GM19025 (cell line): ENCODE data around the gene C19orf12.

Experiments
- ATAC-seq: cut with Tn5 transposase; IDR thresholded peaks from one replicate; pipeline ENCODE4 v1.9.1; 2021; ENCODE audit warnings: mild to moderate bottlenecking, low read depth, moderate library complexity; ENCODE audit not compliant: unreplicated experiment

C19orf12 gene

DNA sequence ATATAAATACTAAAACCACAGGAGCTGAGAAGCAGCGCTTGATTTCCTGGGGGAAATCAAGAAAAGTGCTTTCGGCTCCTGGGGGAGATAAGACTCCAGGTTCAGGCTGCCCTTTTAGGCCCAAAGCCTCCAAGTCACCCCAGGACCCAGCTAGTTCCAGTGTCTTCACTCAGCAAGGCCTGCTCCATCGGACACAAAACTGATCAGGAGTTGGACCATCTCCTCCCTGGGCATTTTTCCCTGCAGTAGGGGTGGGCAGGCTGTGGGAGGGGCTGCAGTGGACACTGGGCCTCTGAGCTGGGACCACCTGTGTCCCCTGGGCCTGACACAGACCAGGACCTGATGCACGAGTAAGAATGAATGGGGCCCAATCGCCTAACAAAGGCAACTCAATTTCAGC, 15.2 kb downstream of the C19orf12 start:
- no peak for ATAC-seq

DNA sequence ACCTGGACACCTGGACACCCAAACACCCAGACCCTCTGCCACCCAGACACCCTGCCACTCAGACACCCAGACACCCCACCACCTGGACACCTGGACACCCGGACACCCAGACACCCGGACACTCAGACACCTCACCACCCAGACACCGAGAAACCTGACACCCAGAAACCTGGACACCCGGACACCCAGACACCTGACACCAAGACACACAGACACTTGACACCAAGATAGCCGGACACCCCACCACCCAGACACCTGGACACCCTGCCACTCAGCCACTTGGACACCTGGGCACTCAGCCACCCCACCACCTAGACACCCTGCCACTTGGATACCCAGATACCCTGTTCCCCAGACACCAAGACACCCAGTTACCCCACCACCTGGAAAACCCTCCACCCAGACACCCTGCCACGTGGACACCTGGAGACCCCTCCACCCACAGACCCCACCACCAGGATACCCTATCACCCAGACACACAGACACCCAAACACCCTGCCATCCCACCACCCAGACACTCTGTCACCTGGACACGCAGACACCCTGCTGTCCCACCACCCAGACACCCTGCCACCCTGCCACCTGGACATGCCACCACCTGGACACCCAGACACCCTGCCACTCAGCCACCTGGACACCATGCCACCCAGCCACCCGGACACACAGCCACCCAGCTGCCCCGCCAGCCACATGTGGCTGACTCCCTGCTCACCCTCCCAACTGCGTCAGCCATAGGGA, 17.4 kb downstream of the C19orf12 start:
- ATAC-seq = no peak

DNA sequence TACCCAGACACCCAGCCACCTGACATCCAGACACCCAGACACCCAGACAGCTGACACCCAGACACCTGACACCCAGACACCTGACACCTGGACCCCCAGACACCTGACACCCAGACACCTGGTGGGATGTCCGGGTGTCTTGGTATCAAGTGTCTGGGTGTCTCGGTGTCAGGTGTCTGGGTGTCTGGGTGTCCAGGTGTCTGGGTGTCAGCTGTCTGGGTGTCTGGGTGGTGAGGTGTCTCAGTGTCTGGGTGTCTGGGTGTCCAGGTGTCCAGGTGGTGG, 18.6 kb downstream of the C19orf12 start:
- no peak for ATAC-seq

DNA sequence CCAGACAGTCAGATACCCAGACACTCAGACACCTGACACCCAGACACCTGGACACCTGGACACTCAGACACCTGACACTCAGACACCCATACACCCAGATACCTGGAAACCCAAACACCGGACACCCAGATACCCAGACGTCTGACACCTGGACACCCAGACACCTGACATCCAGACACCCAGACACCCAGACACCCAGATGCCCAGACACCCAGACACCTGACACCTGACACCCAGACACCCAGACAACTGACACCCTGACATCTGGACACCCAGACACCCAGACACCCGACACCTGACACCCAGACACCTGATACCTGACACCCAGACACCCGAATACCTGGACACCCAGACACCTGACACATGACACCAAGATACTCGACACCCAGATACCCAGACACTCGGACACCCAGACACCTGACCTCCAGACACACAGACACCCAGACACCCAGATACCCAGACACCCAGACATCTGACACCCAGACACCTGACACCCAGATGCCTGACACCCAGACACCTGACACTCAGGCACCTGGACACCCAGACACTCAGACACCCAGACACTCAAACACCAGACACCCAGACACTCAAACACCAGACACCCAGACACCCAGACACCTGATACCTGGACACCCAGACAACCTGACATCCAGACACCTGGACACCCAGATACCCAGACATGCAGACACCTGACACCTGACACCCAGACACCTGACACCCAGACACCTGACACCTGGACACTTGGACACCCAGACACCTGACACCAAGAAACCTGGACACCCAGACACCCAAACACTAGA, 19.1 kb downstream of the C19orf12 start:
- no peak for ATAC-seq

DNA sequence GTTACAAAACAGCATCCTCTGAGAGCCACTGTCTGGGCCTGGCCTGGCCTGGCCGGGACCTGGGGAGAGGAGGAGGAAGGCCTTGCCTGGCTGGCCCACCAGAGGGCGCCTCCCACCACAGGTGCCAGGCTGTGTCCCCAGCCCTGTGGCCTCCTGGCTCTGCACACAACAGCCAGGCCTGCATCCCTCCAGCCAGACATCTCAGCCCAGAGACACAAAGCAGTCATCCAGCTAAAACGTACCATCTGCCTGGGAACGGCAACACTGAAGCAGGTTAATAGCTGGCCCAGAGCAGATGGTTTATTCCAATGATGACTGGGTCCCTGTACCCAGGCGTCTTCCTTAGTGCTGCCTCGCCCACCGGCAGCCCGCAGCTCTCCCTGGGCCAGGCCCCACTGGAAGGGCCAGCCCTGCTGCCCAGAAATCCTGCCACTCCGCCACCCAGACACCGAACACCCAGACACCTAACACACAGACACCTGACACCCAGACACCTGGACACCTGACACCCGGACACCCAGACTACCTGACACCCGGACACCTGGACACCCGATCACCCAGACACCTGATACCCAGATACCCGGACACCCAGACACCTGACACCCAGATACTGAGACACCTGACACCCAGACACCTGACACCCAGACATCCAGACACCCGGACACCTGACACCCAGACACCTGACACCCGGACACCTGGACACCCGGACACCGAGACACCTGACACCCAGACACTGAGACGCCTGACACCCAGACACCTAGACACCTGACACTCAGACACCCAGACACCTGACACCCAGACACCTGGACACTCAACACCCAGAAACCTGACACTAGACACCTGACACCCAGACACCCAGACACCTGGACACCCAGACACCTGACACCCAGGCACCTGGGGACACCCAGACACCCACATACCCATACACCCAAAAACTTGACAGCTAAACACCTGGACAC, 20.1 kb downstream of the C19orf12 start:
- ATAC-seq = peak; percentile 86

DNA sequence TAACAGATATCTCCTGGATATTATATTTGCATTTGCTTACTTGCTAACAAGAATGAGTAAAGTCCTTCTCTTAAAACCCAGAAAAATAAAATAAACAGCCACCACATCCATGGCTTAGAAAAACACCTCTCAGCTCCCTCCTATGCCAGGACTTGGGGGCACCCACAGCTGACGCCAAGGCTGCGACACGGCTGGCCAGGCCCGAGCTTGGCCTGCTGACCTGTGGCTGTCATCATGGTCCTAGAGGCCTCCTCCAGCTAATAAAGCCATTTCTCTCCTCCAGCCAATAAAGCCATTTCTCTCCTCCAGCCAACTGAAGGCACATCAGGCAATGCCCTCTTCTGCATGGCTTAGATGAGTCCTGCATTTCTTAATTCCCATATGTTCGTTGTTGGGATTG, 20.9 kb downstream of the C19orf12 start:
- ATAC-seq = no peak

DNA sequence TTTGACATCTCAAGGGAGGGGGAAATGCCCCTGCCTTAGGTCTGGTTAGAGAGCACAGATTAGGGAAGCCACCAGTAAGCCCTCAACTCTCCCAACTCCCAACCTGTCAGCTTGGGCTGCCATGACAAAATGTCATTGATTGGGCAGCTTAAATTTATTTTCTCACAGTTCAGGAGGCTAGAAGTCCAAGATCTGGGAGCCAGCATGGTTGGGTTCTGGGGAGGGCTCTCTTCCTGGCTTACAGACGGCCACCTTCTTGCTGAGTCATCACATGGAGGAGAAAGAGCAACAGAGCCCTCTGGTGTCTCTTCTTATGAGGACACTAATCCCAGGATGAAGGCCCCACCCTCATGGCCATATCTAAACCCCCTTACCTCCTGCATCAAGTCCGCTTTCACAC, 24.2 kb downstream of the C19orf12 start:
- no peak for ATAC-seq

DNA sequence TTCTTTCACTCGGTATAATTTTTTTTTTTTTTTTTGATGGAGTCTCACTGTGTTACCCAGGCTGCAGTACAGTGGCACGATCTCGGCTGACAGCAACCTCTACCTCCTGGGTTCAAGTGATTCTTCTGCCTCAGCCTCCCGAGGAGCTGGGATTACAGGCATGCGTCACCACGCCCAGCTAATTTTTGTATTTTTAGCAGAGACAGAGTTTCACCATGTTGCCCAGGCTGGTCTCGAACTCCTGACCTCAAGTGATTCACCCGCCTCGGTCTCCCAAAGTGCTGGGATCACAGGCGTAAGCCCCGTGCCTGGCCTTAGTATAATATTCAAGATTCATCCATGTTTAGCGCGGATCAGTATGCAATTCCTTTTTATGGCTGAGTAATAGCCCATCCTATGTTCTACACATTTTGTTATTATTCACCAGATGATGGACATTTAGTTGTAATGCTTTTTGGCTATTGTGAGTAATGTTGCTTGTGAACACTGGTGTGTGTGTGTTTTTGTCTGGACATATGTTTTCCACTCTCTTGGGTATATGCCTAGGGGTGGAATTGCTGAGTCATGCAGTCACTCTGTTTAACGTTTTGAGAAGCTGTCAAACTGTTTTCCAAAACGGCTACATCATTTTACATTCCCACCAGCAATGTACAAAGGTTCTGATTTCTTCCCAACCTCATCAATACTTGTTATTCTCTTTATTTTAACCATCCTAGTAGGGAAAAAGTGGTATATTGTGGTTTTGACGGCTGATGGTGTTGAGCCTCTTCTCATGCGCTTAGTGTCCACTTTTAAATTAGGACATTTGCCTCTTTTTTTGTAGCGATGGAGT, 26.9 kb downstream of the C19orf12 start:
- no peak for ATAC-seq

DNA sequence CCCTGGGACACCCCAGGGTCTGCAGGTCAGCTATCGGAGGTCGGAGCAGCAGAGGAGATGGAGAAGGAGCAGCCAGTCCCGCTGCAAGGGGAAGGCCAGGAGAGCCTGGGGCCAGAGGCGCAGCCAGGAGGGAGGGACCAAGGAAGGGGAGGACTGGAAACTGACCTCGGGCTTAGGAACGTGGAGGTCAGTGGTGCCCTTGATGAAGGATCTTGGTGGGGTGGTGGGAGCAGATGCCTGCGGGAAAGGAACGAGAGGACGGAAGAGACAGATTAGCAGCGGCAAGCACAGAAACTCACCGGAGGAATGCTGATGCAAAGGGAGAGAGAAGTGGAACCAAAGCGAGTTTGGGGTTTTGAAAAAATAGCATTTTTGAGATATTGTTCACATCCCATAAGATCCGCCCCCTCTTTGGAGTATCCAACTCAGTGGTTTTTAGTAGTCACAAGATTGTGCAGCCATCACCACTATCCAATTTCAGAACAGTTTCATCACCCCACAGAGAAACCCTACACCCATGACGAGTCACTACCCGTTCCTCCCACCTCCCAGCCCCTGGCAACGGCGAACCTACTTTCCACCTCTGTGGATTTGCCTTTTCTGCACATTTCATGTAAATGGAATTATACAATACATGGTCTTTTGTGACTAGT, 27.7 kb downstream of the C19orf12 start:
- ATAC-seq = no peak

DNA sequence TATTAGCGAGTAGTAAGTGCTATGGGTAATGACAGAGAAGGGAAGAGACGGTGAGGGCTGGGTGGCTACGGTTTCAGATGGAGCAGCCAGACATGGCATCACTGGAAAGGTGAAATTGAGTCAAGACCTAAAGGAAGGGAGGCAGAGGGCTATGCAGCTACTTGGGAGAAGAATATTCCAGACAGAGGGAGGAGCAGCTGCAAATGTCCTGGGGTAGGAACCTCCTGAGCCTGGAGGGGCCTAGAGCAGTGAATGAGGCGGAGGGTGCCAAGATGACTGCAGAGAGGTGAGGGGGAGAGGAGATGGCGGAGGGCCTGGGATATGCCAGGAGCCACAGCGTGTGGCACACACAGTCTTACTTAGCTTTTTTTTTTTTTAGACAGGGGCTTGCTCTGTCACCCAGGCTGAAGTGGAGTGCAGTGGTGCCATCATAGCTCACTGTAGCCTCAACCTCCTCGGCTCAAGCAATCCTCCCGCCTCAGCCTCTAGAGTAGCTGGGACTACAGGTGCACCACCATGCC, 28.7 kb downstream of the C19orf12 start:
- no peak for ATAC-seq

DNA sequence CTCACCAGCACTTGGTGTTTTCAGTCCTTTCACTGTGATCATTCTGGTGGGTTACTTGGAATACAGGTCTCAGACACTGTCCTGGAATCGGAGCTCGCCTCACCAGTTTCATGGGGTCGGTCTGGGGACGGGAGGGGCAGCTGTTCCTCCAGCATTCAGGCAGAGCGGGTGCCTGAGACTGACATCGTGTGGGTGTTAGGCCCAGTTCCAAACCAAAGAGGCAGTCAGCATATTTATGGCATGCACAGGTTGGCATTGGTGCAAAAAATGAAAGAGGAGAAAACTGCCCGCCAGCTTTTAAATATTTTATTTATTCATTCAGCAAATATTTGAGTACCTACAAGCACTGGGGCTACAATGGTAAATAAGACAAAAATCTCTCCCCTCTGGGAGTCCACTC, 29.7 kb downstream of the C19orf12 start:
- no peak for ATAC-seq

DNA sequence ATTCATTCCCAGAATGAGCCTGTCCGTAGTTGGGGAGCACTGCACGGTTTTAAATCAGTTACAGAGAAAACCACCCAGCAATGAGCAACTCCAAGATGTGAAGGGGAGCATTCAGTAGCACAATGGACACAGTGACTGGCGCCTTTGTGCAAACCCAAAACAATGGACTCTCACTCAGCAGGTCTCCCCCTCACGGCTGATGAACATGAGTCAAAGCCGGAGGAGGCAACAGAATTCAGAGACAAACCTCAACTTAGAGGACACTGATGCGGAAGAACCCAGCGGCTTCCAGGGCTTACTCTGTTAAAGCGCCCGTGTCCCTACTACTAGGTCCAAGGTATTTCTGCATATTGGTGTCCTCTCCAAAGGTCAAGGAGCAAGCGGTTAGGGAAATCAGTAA, 32.1 kb downstream of the C19orf12 start:
- no peak for ATAC-seq

DNA sequence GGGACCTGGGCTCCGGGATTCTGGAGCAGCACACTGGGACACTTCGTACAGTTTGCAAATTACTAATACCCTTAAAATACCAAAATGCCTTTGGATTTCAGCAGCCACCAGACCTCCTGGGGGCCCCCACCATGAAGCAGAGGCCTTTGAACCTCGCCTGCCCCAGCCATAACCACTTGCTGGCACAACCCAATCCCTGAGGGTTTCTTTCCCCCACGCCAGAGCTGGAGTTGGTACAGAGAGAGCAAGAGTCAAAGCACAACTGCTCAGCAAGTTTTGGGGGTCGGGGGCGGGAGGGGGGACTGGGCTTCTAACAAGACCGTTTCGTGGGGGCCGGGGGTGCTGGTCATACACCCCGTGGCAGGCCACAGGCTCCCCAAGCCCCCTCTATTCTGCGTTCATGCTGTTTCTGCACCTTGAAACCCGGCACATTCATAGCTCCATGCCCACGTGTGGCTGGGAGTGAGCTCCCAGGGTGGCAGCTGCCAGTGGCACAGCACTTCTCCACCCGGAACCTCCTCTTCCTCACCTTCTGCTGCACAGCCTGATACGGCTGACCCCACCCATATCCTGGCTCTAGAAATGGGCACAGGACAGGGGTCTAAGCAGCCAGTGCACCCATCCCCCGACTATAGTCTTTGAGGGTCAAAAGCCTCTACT, 32.7 kb downstream of the C19orf12 start:
- ATAC-seq = no peak

DNA sequence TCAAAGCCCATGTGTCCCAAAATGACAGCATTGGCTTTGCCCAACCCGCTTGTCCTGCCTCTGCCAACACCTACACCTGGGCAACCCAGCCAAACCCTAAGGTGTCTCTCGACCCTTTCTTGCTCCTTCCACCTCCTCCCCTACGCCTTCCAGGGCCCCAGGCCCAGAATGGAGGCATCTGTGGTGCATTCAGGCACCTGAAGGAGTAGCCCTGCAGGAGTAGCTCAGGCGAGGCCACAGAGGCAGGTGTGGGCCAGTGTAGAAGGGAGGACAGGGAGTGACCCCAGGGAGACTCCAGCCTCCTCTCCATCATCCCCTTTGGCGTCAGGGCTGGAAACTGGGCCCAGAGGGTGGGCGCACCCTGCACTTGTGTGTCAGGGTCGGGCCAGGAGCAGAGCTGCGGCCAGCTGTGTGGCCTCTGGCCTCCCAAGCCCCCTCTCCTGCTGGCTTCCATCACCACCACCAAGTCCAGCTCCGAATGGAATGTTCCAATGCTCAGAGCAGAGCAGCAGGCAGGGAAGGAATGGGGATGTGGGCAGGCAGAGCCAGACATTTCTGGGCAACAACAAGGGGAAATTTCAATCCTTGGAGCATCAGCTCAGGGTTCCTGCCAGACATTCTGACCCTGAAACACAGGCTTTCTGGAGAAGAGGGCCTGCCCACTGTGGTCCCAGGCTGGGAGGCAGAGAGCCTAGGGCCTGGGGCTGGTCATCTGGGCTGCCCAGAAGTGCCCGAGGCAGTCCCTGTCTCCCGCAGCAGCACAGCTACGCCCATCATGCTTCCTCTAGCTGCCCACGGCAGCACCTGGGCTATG, 33.4 kb downstream of the C19orf12 start:
- no peak for ATAC-seq

DNA sequence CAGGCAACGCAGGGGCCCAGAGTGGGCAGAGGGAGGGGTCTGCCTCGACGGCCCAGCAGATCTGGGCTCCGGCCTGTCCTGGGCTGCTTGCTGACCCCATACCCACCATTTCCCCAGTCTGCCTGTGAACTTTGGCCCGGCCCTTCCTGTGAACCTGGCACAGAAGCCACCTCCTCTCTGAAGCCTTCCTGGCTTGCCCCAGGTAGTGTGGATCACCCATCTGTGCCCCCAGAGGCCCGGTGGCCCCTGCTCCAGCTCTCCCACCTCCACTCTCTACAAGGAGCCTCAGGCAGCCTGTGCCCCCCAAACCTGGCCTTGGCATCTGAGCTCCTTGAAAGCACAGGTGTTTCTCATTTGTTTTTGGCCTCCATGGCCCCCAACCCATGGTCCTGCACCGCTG, 34.1 kb downstream of the C19orf12 start:
- ATAC-seq = no peak

DNA sequence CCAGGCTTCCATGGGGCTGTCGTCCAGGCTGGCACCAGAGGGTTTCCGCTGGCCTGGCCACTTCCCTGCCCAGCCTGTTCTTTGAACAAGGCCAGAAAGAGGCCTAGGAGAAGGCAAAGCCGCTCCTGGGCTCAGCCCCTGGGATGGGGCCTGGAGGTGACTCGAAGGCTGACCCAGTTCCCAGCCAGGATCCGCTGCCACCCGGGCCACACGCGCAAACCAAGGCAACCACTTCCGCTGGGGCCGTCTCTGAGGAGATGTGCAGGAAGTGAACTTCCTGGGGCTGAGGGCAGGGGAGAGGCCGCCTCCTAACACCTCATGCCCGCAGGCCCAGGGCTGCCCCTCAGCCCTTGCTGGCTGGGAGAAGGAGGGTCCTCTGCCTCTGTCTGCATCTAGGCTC, 34.6 kb downstream of the C19orf12 start:
- ATAC-seq = peak; percentile 80

DNA sequence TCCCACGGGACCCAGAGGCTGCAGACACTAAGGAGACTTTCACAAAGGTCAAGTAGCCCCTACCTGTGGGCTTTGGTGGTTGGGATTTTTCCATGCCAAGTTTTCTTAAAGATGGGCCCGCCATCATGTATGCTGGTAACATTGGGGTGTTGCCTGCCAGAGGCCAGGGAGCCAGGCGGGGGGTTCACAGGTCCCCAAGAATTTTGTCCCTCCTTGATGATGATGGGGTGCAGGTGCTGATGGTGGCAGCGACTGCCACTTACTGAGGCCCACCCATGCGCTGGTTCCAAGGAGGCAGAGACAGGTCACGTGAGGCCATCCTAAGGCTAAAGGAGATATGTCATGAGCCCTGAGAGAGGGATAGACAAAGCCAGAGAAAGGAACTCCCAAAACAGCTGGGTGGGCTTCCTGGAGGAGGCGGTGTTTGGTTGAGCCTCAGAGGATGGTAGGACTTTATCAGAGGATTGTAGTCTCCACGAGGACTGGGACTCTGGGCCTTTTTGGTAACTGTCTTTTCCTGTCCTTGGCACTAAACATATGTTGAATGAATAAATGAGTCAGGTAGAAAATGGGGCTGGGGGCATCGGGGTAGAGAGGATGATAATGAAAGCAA, 35.4 kb downstream of the C19orf12 start:
- ATAC-seq = no peak
